ENCODE results near the gene CCDC77. TPM values are rescaled to one million over a fixed set of nuclear protein-coding genes. Genes with fewer than 3 reads are reported as not detected.

CCDC77 gene
- total RNA-seq (2022; extraction: Qiagen RNA extraction; ENCODE audit: low read depth), result 12.5 to 17.7 TPM (median 16.0 TPM) in 5 replicates

GRCh38 chr12:401235-402028 is at the start of gene CCDC77:
TSS of gene CCDC77 (plus strand) at chr12:401644. CDS start at chr12:409384, 7,740 bp downstream.

GRCh38 chr12:389142-390096 is 12.0 kb upstream of the CCDC77 start, which contains the start of gene KDM5A:
TSS of gene KDM5A (minus strand) at chr12:389320. CDS start at chr12:389091, 229 bp downstream.

DNA sequence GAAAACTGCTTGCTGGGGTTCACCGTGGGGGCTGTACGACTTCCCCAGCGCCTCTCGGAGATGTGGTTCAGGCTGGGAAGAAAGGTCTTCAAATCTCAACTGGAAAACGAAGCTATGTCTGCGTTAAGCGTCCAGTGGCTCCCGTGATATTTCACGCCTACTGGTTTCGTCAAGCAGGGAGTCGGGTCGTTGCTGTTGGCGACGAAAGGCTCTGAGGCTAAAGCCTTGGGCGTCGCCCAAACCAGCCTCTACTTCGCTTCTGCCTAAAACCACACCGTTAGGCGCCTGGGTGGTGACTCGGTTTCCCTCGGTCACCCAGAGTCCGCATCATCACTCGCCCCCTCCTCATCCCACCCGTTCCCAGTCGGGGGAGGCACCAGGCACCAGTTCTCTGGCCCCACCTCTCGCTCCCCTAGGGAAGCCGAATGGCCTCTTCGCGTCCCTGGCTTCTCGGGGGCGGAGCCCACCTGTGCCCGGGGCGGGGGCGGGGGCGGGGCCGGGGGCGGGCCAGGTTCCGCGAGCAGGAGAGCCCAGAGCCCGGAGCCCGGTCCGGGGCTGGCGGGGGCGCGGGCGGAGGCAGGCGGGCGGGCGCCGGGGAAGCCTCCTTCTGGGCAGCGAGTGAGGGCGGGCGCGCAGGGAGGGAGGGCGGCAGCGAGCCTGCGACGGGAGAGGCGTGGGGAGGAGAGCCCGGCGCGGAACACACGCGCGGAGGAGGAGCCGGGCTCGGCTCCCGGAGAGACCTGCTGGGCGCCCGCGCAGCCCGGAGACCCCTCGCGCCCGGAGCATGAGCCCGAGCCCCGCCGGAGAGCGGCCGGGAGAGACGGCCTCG is 58.2 kb downstream of the CCDC77 start, which contains the start of gene B4GALNT3:
Gene B4GALNT3 (plus strand): TSS at position 510 of the 829 bp plus-strand sequence. CDS start 438 bp downstream, outside the sequence.

Other genes with a start within 250 kb of the CCDC77 start
- gene SLC6A12, start 187.5 kb upstream of the CCDC77 start, total RNA-seq (2022; extraction: Qiagen RNA extraction; ENCODE audit: low read depth), result 0.65 to 1.5 TPM (median 0.76 TPM) in 5 replicates
- 0.21 to 0.66 TPM (median 0.51 TPM) in 4 of 5 replicates, not detected in the other for gene SLC6A13, start 138.8 kb upstream of the CCDC77 start, total RNA-seq (2022; extraction: Qiagen RNA extraction; ENCODE audit: low read depth)
- gene KDM5A, start 12.3 kb upstream of the CCDC77 start, total RNA-seq (2022; extraction: Qiagen RNA extraction; ENCODE audit: low read depth), result 17.0 to 27.7 TPM (median 19.6 TPM) in 5 replicates
- gene B4GALNT3, start 58.3 kb downstream of the CCDC77 start, total RNA-seq (2022; extraction: Qiagen RNA extraction; ENCODE audit: low read depth), result 0.29 to 0.74 TPM (median 0.58 TPM) in 5 replicates

All from A549 treated with CpdA at 1 μM for 4 hours (cell line).